Occipital lobe (tissue), 2 donors: ENCODE results near the gene TP53BP1. TPM values are rescaled to one million over a fixed set of nuclear protein-coding genes. Genes with fewer than 3 reads are reported as not detected.

Source experiments
- DNase-seq: peaks from one replicate; lab custom pipeline; 2025; lab: John Stamatoyannopoulos, UW
- total RNA-seq: library from RNA; depleted of rRNA; stranded (reverse); fragments of >200 nt; gene quantifications from one replicate; pipeline ENCODE4 v1.2.3, GENCODE V29; 2014

Gene TP53BP1
- total RNA-seq, 1 donor from 2014 or later, result 142 TPM

- no peak for DNase-seq
Measured at GRCh38 chr15:43360821-43361220, 132.1 kb downstream of the TP53BP1 start.

Other genes starting within 250 kb of the TP53BP1 start
- gene TGM5, start 226.2 kb downstream of the TP53BP1 start, total RNA-seq, result not detected
- not detected for gene TGM7, start 190.9 kb downstream of the TP53BP1 start, total RNA-seq
- 18.9 TPM for gene LCMT2, start 162.6 kb downstream of the TP53BP1 start, total RNA-seq
- gene ZSCAN29, start 122.1 kb downstream of the TP53BP1 start, total RNA-seq, result 37.1 TPM
- gene TUBGCP4, start 122.1 kb downstream of the TP53BP1 start, total RNA-seq, result 21.4 TPM
- 35.7 TPM for gene MAP1A, start 24.5 kb upstream of the TP53BP1 start, total RNA-seq
- gene PPIP5K1, start 97.1 kb upstream of the TP53BP1 start, total RNA-seq, result 21.8 TPM
- 6.7 TPM for gene CKMT1B, start 100.9 kb upstream of the TP53BP1 start, total RNA-seq
- 0.47 TPM for gene STRC, start 125.6 kb upstream of the TP53BP1 start, total RNA-seq
- gene CATSPER2, start 155.7 kb upstream of the TP53BP1 start, total RNA-seq, result 4.2 TPM
- 5.6 TPM for gene CKMT1A, start 200.7 kb upstream of the TP53BP1 start, total RNA-seq